ENCODE results near the gene NOC2L. TPM values are rescaled to one million over a fixed set of nuclear protein-coding genes. Genes with fewer than 3 reads are reported as not detected.

Gene NOC2L
- total RNA-seq, 2 donors from 2014 or later = 83.5 to 97.3 TPM

DNA sequence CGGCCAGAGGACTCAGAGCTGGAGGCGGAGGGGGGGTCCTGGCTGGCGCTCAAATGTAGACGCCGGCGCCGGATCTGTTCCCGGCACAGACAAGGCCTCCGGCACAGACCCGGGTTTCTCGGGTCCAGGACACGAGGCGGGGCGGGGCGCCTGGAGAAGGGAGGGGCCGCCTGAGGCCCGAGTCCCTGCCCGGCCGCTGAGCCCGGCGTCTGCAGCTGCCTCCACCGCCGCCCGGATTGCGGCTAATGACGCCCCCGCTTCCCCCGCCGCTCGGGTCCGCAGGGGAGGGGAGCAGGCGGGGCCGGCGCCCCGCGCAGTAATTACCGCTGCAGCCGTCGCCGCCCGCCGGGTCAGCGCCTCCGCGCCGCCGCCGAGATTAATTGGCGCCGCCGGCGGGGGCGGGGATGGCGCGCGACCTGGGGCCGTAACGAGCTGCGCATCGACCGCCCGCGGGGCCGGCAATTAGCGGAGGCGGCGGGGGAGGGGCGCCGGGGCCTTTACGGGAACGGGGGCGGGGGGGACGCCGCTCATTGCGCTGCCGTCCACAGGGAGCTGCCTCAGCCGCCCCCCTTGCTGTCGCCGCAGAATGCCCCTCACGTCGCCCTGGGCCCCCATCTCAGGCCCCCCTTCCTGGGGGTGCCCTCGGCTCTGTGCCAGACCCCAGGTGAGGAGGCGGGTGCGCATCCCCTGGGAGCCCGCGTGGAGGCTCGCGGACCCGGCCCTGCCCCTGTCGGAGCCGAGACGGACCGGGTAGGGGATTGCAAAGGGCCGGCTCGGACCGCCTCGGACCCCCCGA lies 17.3 kb downstream of the NOC2L start:
- peaks cover 13% of the 10 kb centered on the region for H3K27me3 ChIP-seq (ENCODE audit: control insufficient read depth, insufficient read depth, low read length, poor library complexity, severe bottlenecking)
- TF ChIP-seq, protein P1, sequence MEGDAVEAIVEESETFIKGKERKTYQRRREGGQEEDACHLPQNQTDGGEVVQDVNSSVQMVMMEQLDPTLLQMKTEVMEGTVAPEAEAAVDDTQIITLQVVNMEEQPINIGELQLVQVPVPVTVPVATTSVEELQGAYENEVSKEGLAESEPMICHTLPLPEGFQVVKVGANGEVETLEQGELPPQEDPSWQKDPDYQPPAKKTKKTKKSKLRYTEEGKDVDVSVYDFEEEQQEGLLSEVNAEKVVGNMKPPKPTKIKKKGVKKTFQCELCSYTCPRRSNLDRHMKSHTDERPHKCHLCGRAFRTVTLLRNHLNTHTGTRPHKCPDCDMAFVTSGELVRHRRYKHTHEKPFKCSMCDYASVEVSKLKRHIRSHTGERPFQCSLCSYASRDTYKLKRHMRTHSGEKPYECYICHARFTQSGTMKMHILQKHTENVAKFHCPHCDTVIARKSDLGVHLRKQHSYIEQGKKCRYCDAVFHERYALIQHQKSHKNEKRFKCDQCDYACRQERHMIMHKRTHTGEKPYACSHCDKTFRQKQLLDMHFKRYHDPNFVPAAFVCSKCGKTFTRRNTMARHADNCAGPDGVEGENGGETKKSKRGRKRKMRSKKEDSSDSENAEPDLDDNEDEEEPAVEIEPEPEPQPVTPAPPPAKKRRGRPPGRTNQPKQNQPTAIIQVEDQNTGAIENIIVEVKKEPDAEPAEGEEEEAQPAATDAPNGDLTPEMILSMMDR (conservative IDR thresholded peaks at IDR 0.05) = no peak
- no peaks in the 10 kb centered on the region for H3K9me3 ChIP-seq (ENCODE audit: control insufficient read depth, low read length)
- H3K4me3 Mint-ChIP-seq = peak overlapping the region; percentile 76
- no peaks in the 10 kb centered on the region for H3K36me3 ChIP-seq (ENCODE audit: control insufficient read depth, insufficient read depth, low read length)
- peak; percentile 91 for DNase-seq
- H3K27ac Mint-ChIP-seq = peak overlapping the region; percentile 93
- peaks cover 16% of the 10 kb centered on the region for H3K4me1 ChIP-seq (ENCODE audit: control insufficient read depth, insufficient read depth, low read length)
- peaks cover 21% of the 10 kb centered on the region for H3K27me3 Mint-ChIP-seq (ENCODE audit: insufficient read depth)
- peak overlapping the region; percentile 55 for H3K4me3 ChIP-seq (ENCODE audit: low read length)
- H3K9me3 Mint-ChIP-seq = no peaks in the 10 kb centered on the region
- peaks cover 15% of the 10 kb centered on the region for H3K4me1 Mint-ChIP-seq
- H3K27ac ChIP-seq (ENCODE audit: low read depth, low read length) = peak overlapping the region; percentile 5
- peak overlapping the region; percentile 20 for H3K9ac ChIP-seq (ENCODE audit: extremely low read depth, low read length, poor library complexity, severe bottlenecking)
- 0 to 2% methylated on average over 10 to 98 of the region's 98 CpGs for WGBS, 2 experiments (ENCODE audit: insufficient coverage in 1 of 2, insufficient read length in 1 of 2)
- H3K36me3 Mint-ChIP-seq (ENCODE audit: low read depth) = peaks cover 15% of the 10 kb centered on the region

- H3K9me3 Mint-ChIP-seq = no peaks in the 10 kb centered on the region
- peaks cover 15% of the 10 kb centered on the region for H3K4me1 Mint-ChIP-seq
- H3K36me3 Mint-ChIP-seq (ENCODE audit: low read depth) = peaks cover 14% of the 10 kb centered on the region
- no peaks in the 10 kb centered on the region for H3K9me3 ChIP-seq (ENCODE audit: control insufficient read depth, low read length)
- no peak overlapping the region for H3K9ac ChIP-seq (ENCODE audit: extremely low read depth, low read length, poor library complexity, severe bottlenecking)
- H3K36me3 ChIP-seq (ENCODE audit: control insufficient read depth, insufficient read depth, low read length) = no peaks in the 10 kb centered on the region
- peak overlapping the region; percentile 5 for H3K27ac ChIP-seq (ENCODE audit: low read depth, low read length)
- peak overlapping the region; percentile 93 for H3K27ac Mint-ChIP-seq
- peaks cover 15% of the 10 kb centered on the region for H3K27me3 ChIP-seq (ENCODE audit: control insufficient read depth, insufficient read depth, low read length, poor library complexity, severe bottlenecking)
- 9 to 12% methylated on average over 24 to 36 of the region's 36 CpGs for WGBS, 2 experiments (ENCODE audit: insufficient coverage in 1 of 2, insufficient read length in 1 of 2)
- peak overlapping the region; percentile 76 for H3K4me3 Mint-ChIP-seq
- H3K4me3 ChIP-seq (ENCODE audit: low read length) = peak overlapping the region; percentile 55
- TF ChIP-seq, protein P1 (conservative IDR thresholded peaks at IDR 0.05) = no peak
- H3K27me3 Mint-ChIP-seq (ENCODE audit: insufficient read depth) = peaks cover 24% of the 10 kb centered on the region
- H3K4me1 ChIP-seq (ENCODE audit: control insufficient read depth, insufficient read depth, low read length) = peaks cover 16% of the 10 kb centered on the region
- no peak for DNase-seq
Observed at GRCh38 chr1:941015-941587, 18.0 kb downstream of the NOC2L start.

DNA sequence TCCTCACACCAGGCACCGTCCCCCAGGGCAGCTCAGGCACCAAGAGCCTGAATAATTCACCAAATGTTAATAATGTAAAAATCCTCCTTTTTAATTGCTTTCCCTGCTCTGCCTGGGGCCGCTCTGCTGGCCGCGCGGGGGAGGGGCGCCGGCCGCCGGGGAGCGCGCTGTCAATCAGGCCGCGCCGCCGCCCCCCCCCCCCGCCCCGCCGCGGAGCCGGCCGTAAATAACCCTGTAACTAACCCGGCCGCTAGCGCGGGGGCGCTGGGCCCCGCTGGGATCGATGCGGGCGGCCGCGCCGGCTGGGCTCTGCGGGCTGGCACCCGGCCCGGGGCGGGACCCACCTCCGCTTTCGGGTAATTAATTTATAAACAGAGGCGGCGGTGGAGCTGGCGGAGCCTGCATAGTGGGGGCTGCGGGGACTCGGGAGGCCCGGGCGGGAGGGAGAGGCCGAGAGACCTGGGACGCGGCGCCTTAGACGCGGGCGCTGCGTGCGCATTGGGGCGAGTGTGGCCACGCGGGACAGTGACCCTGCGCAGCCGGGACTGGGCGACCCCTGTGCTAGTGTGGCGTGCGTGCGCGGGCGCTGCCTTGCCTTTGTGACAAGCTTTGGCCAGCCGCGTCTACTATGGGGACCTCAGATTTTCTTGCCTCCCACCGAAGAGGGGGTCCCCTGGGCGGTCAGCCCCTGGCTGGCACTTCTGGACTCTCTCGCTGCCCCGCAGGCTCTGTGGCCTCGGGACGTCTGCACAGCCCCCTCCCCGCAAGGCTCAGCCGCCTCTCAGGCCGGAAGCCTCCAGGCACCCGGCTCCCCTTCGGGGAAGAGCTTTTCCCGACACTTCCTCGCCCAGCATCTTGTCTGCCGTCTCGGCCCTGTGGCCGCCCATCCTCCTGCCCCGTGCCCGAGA lies 18.7 kb downstream of the NOC2L start:
- peak overlapping the region; percentile 93 for H3K27ac Mint-ChIP-seq
- peaks cover 26% of the 10 kb centered on the region for H3K27me3 Mint-ChIP-seq (ENCODE audit: insufficient read depth)
- peak; percentile 82 for DNase-seq
- Histone ChIP-seq H3K4me1 (ENCODE audit: control insufficient read depth, insufficient read depth, low read length) (peaks cover 23% of the 10 kb centered on the region), H3K36me3 (ENCODE audit: control insufficient read depth, insufficient read depth, low read length) (no peaks in the 10 kb centered on the region), H3K9ac (ENCODE audit: extremely low read depth, low read length, poor library complexity, severe bottlenecking) (no peak overlapping the region), H3K9me3 (ENCODE audit: control insufficient read depth, low read length) (no peaks in the 10 kb centered on the region), H3K27ac (ENCODE audit: low read depth, low read length) (peak overlapping the region; percentile 5), H3K27me3 (ENCODE audit: control insufficient read depth, insufficient read depth, low read length, poor library complexity, severe bottlenecking) (peaks cover 22% of the 10 kb centered on the region), H3K4me3 (ENCODE audit: low read length) (peak overlapping the region; percentile 55)
- peaks cover 7% of the 10 kb centered on the region for H3K36me3 Mint-ChIP-seq (ENCODE audit: low read depth)
- H3K9me3 Mint-ChIP-seq = no peaks in the 10 kb centered on the region
- H3K4me3 Mint-ChIP-seq = peak overlapping the region; percentile 76
- H3K4me1 Mint-ChIP-seq = peaks cover 18% of the 10 kb centered on the region
- TF ChIP-seq, protein P1 (conservative IDR thresholded peaks at IDR 0.05) = no peak
- WGBS, 2 experiments (ENCODE audit: insufficient coverage in 1 of 2, insufficient read length in 1 of 2) = 2% methylated on average over 31 to 77 of the region's 86 CpGs
